ENCODE data around the gene RPL19.

Gene RPL19

GRCh38 chr17:39236981-39237441, 36.9 kb downstream of the RPL19 start:
- Histone ChIP-seq H3K4me1 (no peaks in the 10 kb centered on the region), H3K4me2 (ENCODE audit: low read length) (no peak overlapping the region), H3K36me3 (ENCODE audit: control insufficient read depth, insufficient read depth, low read length) (no peaks in the 10 kb centered on the region), H3K4me3 (ENCODE audit: low read depth, low read length) (no peak overlapping the region), H2AFZ (no peak overlapping the region), H3K27me3 (ENCODE audit: control insufficient read depth, insufficient read depth, low read length) (no peaks in the 10 kb centered on the region), H3K27ac (no peak overlapping the region), H3K79me2 (no peaks in the 10 kb centered on the region), H3K9me3 (ENCODE audit: control insufficient read depth, low read length) (no peaks in the 10 kb centered on the region), H3K9ac (no peak overlapping the region)
- TF ChIP-seq CTCF (IDR thresholded peaks at IDR 0.05) = no peak

GRCh38 chr17:39237586-39237985, 37.5 kb downstream of the RPL19 start:
- H3K79me2 ChIP-seq = no peaks in the 10 kb centered on the region
- no peak overlapping the region for H3K27ac ChIP-seq
- H3K9me3 ChIP-seq (ENCODE audit: control insufficient read depth, low read length) = no peaks in the 10 kb centered on the region
- no peak for TF ChIP-seq CTCF (IDR thresholded peaks at IDR 0.05)
- no peak overlapping the region for H3K9ac ChIP-seq
- no peak overlapping the region for H3K4me3 ChIP-seq (ENCODE audit: low read depth, low read length)
- no peak overlapping the region for H3K4me2 ChIP-seq (ENCODE audit: low read length)
- no peak overlapping the region for H2AFZ ChIP-seq
- H3K36me3 ChIP-seq (ENCODE audit: control insufficient read depth, insufficient read depth, low read length) = no peaks in the 10 kb centered on the region
- no peaks in the 10 kb centered on the region for H3K4me1 ChIP-seq
- H3K27me3 ChIP-seq (ENCODE audit: control insufficient read depth, insufficient read depth, low read length) = no peaks in the 10 kb centered on the region

- H3K79me2 ChIP-seq = no peaks in the 10 kb centered on the region
- no peak for TF ChIP-seq CTCF (IDR thresholded peaks at IDR 0.05)
- H3K27ac ChIP-seq = no peak overlapping the region
- no peaks in the 10 kb centered on the region for H3K4me1 ChIP-seq
- no peaks in the 10 kb centered on the region for H3K36me3 ChIP-seq (ENCODE audit: control insufficient read depth, insufficient read depth, low read length)
- H3K27me3 ChIP-seq (ENCODE audit: control insufficient read depth, insufficient read depth, low read length) = no peaks in the 10 kb centered on the region
- H3K4me3 ChIP-seq (ENCODE audit: low read depth, low read length) = no peak overlapping the region
- no peaks in the 10 kb centered on the region for H3K9me3 ChIP-seq (ENCODE audit: control insufficient read depth, low read length)
- no peak overlapping the region for H3K4me2 ChIP-seq (ENCODE audit: low read length)
- no peak overlapping the region for H3K9ac ChIP-seq
- H2AFZ ChIP-seq = no peak overlapping the region
Measured at GRCh38 chr17:39238311-39238972, 38.4 kb downstream of the RPL19 start.

DNA sequence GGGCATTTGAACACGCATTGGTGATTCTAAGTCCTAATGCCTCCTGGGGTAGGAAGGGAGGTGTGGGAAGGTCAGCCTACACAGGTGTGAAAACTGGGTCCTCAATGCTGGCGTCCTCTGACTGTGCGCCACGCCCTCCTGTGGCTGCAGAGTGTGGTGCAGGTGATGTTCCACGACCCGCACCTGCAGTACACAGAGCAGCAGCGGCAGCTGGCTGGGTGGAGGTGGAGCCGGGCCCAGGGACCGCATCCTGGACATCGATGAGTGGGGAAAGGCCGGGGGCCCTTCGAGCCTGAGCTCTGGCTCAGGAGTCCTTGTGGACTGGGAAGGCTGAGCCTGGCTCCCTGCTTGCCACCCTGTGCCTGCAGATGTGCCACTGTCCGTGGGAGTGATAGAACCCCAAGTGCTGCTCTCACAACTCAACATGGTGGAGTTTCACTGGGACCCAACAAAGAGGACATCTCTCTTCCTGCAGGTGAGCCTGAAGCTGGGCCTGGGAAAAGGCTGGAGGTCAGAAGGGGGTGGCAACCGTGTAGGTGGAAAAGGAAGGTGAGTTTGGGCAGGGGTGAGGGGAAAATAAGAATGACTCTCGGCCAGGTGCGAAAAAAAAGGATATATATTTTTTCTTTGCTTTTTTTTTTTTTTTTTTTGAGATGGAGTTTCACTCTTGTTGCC, 39.7 kb downstream of the RPL19 start:
- Histone ChIP-seq H3K4me3 (ENCODE audit: low read depth, low read length) (no peak overlapping the region), H3K36me3 (ENCODE audit: control insufficient read depth, insufficient read depth, low read length) (no peaks in the 10 kb centered on the region), H3K27ac (no peak overlapping the region), H3K4me2 (ENCODE audit: low read length) (no peak overlapping the region), H2AFZ (no peak overlapping the region), H3K4me1 (no peaks in the 10 kb centered on the region), H3K27me3 (ENCODE audit: control insufficient read depth, insufficient read depth, low read length) (no peaks in the 10 kb centered on the region), H3K9me3 (ENCODE audit: control insufficient read depth, low read length) (no peaks in the 10 kb centered on the region), H3K9ac (no peak overlapping the region), H3K79me2 (no peaks in the 10 kb centered on the region)
- peak; percentile 52 for TF ChIP-seq CTCF (IDR thresholded peaks at IDR 0.05)
